ENCODE results near the gene KBTBD2. TPM values are rescaled to one million over a fixed set of nuclear protein-coding genes. Genes with fewer than 3 reads are reported as not detected.

The KBTBD2 gene
- total RNA-seq, 2 experiments from 2014 or later: 30.3 to 38.5 TPM

Other genes with a start within 250 kb of the KBTBD2 start
- gene FKBP9, start 65.7 kb upstream of the KBTBD2 start, total RNA-seq: 1 to 10 TPM in 1 of 2 experiments, under 1 TPM in 1; 0.53 to 1.5 TPM
- 10 to 100 TPM; 52.7 to 81.4 TPM for gene NT5C3A, start 171.0 kb upstream of the KBTBD2 start, total RNA-seq
- gene RP9, start 217.6 kb upstream of the KBTBD2 start, total RNA-seq: 10 to 100 TPM; 11.3 to 11.5 TPM
- 10 to 100 TPM in 1 of 2 experiments, 1 to 10 TPM in 1; 9.8 to 10.2 TPM for gene BBS9, start 237.8 kb upstream of the KBTBD2 start, total RNA-seq

Data from activated CD8-positive, alpha-beta memory T cell treated with anti-CD3 and anti-CD28 coated beads, Interleukin-2, amount 10 ng/mL, durations not matched to agents 7 days and 5 days (primary cell).